AG09309 (cell line): Measurements from ENCODE around the gene SLCO3A1.
A peak's percentile ranks its signal among the peaks of the same experiment; 100 is the strongest.

ENCODE experiments used
- DNase-seq: peaks from one replicate; pipeline ENCODE4 v3.0.0-alpha.2; 2010; ENCODE audit warnings: low read depth
- H3K4me3 ChIP-seq: 2 replicates; pipeline ENCODE4 v1.5.1; 2011; ENCODE audit warnings: mild to moderate bottlenecking, low read depth, low read length, moderate library complexity; ENCODE audit not compliant: control insufficient read depth
- CTCF ChIP-seq: IDR thresholded peaks from 2 replicates; pipeline ENCODE4 v1.5.1; 2011; ENCODE audit warnings: mild to moderate bottlenecking, low read depth, low read length, inconsistent platforms; ENCODE audit not compliant: insufficient read depth, control insufficient read depth; ENCODE audit errors: missing control alignments

Gene SLCO3A1

GRCh38 chr15:92020804-92021203 is 167.3 kb downstream of the SLCO3A1 start:
- no peak for TF ChIP-seq CTCF
- H3K4me3 ChIP-seq: no peak overlapping the region
- peak; percentile 48 for DNase-seq

GRCh38 chr15:92021792-92022191 is 168.3 kb downstream of the SLCO3A1 start:
- no peak for TF ChIP-seq CTCF
- H3K4me3 ChIP-seq: no peak overlapping the region
- DNase-seq: no peak

GRCh38 chr15:92023965-92024364 is 170.5 kb downstream of the SLCO3A1 start:
- DNase-seq: no peak
- no peak overlapping the region for H3K4me3 ChIP-seq
- no peak for TF ChIP-seq CTCF

DNA sequence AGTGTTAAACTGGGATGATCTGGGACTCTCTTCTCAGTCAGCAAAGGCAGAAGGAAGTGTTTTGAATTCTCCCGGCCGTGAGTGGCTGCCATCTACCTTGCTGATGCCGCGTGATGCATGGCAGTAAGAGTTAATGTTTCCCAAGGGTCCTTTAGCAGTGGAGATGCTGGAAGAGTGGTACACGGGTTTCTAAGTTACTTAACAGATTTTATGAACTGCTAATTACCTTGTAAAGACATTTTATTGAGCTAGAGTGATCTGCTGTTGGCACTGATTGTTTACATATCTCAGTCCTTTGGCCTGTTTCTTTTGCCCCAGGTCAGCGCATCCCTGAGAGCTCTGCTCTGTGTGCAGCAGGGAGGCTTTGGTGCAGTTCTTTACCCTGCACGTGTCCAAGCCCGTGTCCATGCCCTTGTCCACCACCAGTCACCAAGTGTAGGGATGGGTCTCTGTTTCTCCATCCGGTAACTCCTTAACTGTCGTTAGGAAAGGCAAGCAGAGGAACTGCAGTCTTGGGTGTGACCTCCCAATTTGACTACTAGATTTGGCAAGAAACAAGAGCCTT is 172.3 kb downstream of the SLCO3A1 start:
- H3K4me3 ChIP-seq: no peak overlapping the region
- no peak for TF ChIP-seq CTCF
- DNase-seq: no peak

DNA sequence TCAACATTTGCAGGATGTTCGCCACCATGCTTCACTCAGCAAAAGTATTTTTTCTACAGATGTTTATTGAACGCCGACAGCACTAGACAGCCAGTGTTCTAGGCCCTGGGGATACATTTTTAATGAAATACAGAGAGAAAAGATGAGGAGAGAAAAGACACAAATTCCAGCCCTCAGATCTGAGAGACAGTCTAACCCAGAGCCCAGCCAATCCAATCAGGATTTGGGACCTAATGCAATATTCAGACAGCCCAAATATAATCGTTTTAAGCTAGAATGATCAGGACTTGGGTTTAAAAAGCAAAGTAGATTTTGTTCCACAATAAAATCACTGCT is 174.8 kb downstream of the SLCO3A1 start:
- no peak for TF ChIP-seq CTCF
- no peak overlapping the region for H3K4me3 ChIP-seq
- DNase-seq: no peak

- no peak for TF ChIP-seq CTCF
- no peak for DNase-seq
- H3K4me3 ChIP-seq: no peak overlapping the region
Observed at GRCh38 chr15:92029767-92030166, 176.3 kb downstream of the SLCO3A1 start.

DNA sequence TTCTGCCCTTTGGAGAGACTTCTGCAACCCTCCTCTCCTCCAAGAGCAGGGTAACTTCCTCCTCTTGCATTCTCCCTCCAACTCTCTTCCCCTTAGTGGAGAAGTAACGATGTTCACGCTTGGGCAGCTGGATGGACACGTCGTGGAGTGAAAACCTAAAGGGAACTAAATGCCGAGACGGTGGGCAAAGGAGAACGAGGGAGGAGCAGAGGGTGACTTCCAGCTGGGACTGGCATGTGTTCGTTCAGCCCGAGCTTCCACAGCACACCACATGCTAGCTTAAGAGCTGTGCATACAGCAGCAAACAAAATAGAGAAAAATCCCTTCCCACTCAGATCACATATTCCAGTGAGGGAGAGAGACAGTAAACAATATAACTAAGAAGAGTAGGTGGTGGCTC is 179.8 kb downstream of the SLCO3A1 start:
- TF ChIP-seq CTCF: no peak
- no peak for DNase-seq

More for the DNA sequence above, 179.8 kb downstream of the SLCO3A1 start:
- no peak overlapping the region for H3K4me3 ChIP-seq
